SK-N-SH (cell line): ENCODE data around the gene USP31. TPM values are rescaled to one million over a fixed set of nuclear protein-coding genes. Genes with fewer than 3 reads are reported as not detected.

Source experiments
- CTCF ChIA-PET: fragments of 300-600, 350-600 bp; formaldehyde crosslinking; extraction: SDS; loops from one replicate; lab custom pipeline; 2021; lab: Yijun Ruan, JAX
- POLR2A ChIA-PET: fragments of 350-600 bp; sonication (Branson Sonifier 250); formaldehyde crosslinking; extraction: SDS; loops from one replicate; lab custom pipeline; 2020; ENCODE audit warnings: antibody characterized with exemption, inconsistent platforms; lab: Yijun Ruan, JAX
- DNase-seq: peaks from one replicate; pipeline ENCODE4 v3.0.0; 2012
- H2AFZ ChIP-seq: fragments of 200-600 bp; sonication (generic); 2 replicates; pipeline ENCODE4 v1.8.1; 2016; ENCODE audit warnings: antibody characterized with exemption, mild to moderate bottlenecking, low read depth
- H3F3A ChIP-seq: fragments of 200-600 bp; sonication (generic); replicated peaks from 2 replicates; pipeline ENCODE3; 2016; ENCODE audit warnings: antibody characterized with exemption, mild to moderate bottlenecking; ENCODE audit not compliant: insufficient read depth
- H3K27ac ChIP-seq, 2 experiments: fragments of 200-500 bp in 1 of 2; fragments of 200-600 bp in 1 of 2; sonication (Bioruptor generic) in 1 of 2; sonication (generic), shearing (Covaris generic) in 1 of 2; 2 replicates each; pipeline versions ENCODE4 v1.5.1 to v1.6.1; 2014 to 2016; ENCODE audit warnings: low read depth in 2 of 2, inconsistent platforms in 1 of 2, low read length in 1 of 2, mild to moderate bottlenecking in 1 of 2, mixed read lengths in 1 of 2
- H3K27me3 ChIP-seq: fragments of 200-600 bp; sonication (generic), shearing (Covaris generic); 2 replicates; pipeline ENCODE4 v1.6.1; 2016; ENCODE audit warnings: mixed run types; ENCODE audit not compliant: insufficient read depth
- H3K36me3 ChIP-seq, 2 experiments: fragments of 200-500 bp in 1 of 2; fragments of 200-600 bp in 1 of 2; sonication (Bioruptor generic) in 1 of 2; sonication (generic) in 1 of 2; replicated peaks in 1 of 2; 2 replicates each; pipeline versions ENCODE3 to v1.5.1; 2014 to 2016; ENCODE audit warnings: low read length in 1 of 2, mild to moderate bottlenecking in 1 of 2; ENCODE audit not compliant: insufficient read depth in 2 of 2, control insufficient read depth in 1 of 2
- H3K4me1 ChIP-seq, 2 experiments: fragments of 200-500 bp in 1 of 2; fragments of 200-600 bp in 1 of 2; sonication (Bioruptor generic) in 1 of 2; sonication (generic), shearing (Covaris generic) in 1 of 2; 2 replicates each; pipeline versions ENCODE4 v1.5.1 to v1.6.1; 2014 to 2016; ENCODE audit warnings: low read depth in 1 of 2, low read length in 1 of 2, mixed run types in 1 of 2; ENCODE audit not compliant: insufficient read depth in 2 of 2, control insufficient read depth in 1 of 2
- H3K4me2 ChIP-seq: fragments of 200-600 bp; sonication (generic), shearing (Covaris generic); 2 replicates; pipeline ENCODE4 v1.6.1; 2017; ENCODE audit warnings: mixed run types
- H3K4me3 ChIP-seq, 2 experiments: fragments of 200-500 bp in 1 of 2; fragments of 200-600 bp in 1 of 2; sonication (Bioruptor generic) in 1 of 2; sonication (generic), shearing (Covaris generic) in 1 of 2; 2 replicates each; pipeline versions ENCODE4 v1.5.1 to v1.8.1; 2014 to 2016; ENCODE audit warnings: low read depth in 2 of 2, inconsistent platforms in 1 of 2, low read length in 1 of 2, mild to moderate bottlenecking in 1 of 2, mixed read lengths in 1 of 2, moderate library complexity in 1 of 2
- H3K79me2 ChIP-seq: fragments of 200-600 bp; sonication (generic); 2 replicates; pipeline ENCODE4 v1.8.1; 2017; ENCODE audit warnings: mild to moderate bottlenecking; ENCODE audit not compliant: insufficient read depth
- H3K9ac ChIP-seq: fragments of 200-600 bp; sonication (generic); 2 replicates; pipeline ENCODE4 v1.6.1; 2017; ENCODE audit warnings: mixed run types
- H3K9me2 ChIP-seq: fragments of 200-600 bp; sonication (generic); 2 replicates; pipeline ENCODE4 v1.6.1; 2017; ENCODE audit warnings: mixed run types
- H3K9me3 ChIP-seq: fragments of 200-600 bp; sonication (generic); 2 replicates; pipeline ENCODE4 v1.6.1; 2017; ENCODE audit warnings: mixed run types, mild to moderate bottlenecking, moderate library complexity
- H4K20me1 ChIP-seq: fragments of 200-600 bp; sonication (generic); 2 replicates; pipeline ENCODE4 v1.6.1; 2017; ENCODE audit warnings: mild to moderate bottlenecking, mixed run types; ENCODE audit not compliant: insufficient read depth
- CHD2 ChIP-seq: fragments of 150-350 bp; IDR thresholded peaks from 2 replicates; pipeline ENCODE4 v1.6.1; 2018; ENCODE audit warnings: low read length; ENCODE audit not compliant: partially characterized antibody
- CTCF ChIP-seq: fragments of 200-600 bp; sonication (generic); IDR thresholded peaks from 2 replicates; pipeline ENCODE4 v1.6.1; 2017; ENCODE audit warnings: antibody characterized with exemption, mild to moderate bottlenecking, moderate library complexity
- FOSL2 ChIP-seq: IDR thresholded peaks from 2 replicates; pipeline ENCODE4 v1.4.0; 2012; ENCODE audit warnings: low read depth, mild to moderate bottlenecking, moderate library complexity, borderline replicate concordance
- FOXM1 ChIP-seq: IDR thresholded peaks from 2 replicates; pipeline ENCODE4 v1.4.0; 2012; ENCODE audit warnings: low read depth, mild to moderate bottlenecking
- IRF3 ChIP-seq: fragments of 150-350 bp; IDR thresholded peaks from 2 replicates; pipeline ENCODE4 v1.6.1; 2016; ENCODE audit warnings: mild to moderate bottlenecking, low read depth, low read length
- MXI1 ChIP-seq: IDR thresholded peaks from 2 replicates; pipeline ENCODE4 v1.6.1; 2012; ENCODE audit warnings: mild to moderate bottlenecking, low read depth, low read length, improper control_type of control experiment
- REST ChIP-seq: IDR thresholded peaks from 2 replicates; pipeline ENCODE4 v1.6.1; 2012; ENCODE audit warnings: mild to moderate bottlenecking, low read depth, low read length, moderate library complexity
- RFX5 ChIP-seq: IDR thresholded peaks from 2 replicates; pipeline ENCODE4 v1.6.1; 2012; ENCODE audit warnings: mild to moderate bottlenecking, improper control_type of control experiment, low read length
- SIN3A ChIP-seq: IDR thresholded peaks from 2 replicates; pipeline ENCODE4 v1.6.1; 2012; ENCODE audit warnings: low read depth, mild to moderate bottlenecking, low read length, moderate library complexity, borderline replicate concordance
- SMC3 ChIP-seq: IDR thresholded peaks from 2 replicates; pipeline ENCODE4 v1.6.1; 2012; ENCODE audit warnings: low read depth, low read length, improper control_type of control experiment
- TCF12 ChIP-seq: IDR thresholded peaks from 2 replicates; pipeline ENCODE4 v1.4.0; 2012
- YY1 ChIP-seq: IDR thresholded peaks from 2 replicates; pipeline ENCODE4 v1.4.0; 2012; ENCODE audit warnings: low read depth, mild to moderate bottlenecking
- WGBS: methylation state at CpG from one replicate; pipeline ENCODE4 v1.1.6; 2017; ENCODE audit warnings: low lambda C conversion rate; 5-methylcytosine and 5-hydroxymethylcytosine counted together
- polyA plus RNA-seq, 3 experiments: library from polyadenylated mRNA; depleted of rRNA; stranded (reverse); fragments of >200 nt; gene quantifications; 2 replicates each; pipeline ENCODE4 v1.2.3, GENCODE V29; 2012

Gene USP31
- polyA plus RNA-seq, 1 of the 3 experiments (the other 2 are of a cell fraction) = 3.2 TPM

GRCh38 chr16:23186171-23186570 is 36.9 kb upstream of the USP31 start:
- ChIA-PET POLR2A (no interaction called here), CTCF (interaction anchor here (1.2 to 9.7 kb wide), 3 partner anchors 22 to 249 kb away, joined by 3 to 290 read pairs (median 3); no protein-coding TSS in a partner anchor)
- Histone ChIP-seq H3K27me3 (peaks cover 36% of the 10 kb centered on the region), H3K79me2 (no peaks in the 10 kb centered on the region), H3K4me2 (no peak overlapping the region), H2AFZ (no peak overlapping the region), H3K36me3 (no peaks in the 10 kb centered on the region), H3F3A (no peaks in the 10 kb centered on the region), H3K9me3 (no peaks in the 10 kb centered on the region), H3K9ac (no peak overlapping the region), H3K9me2 (no peaks in the 10 kb centered on the region), H4K20me1 (no peaks in the 10 kb centered on the region), H3K4me1 (peaks cover 0 to 15% of the 10 kb centered on the region in 2 experiments; a peak in 1 of 4 replicates), H3K4me3 (no peak overlapping the region), H3K27ac (no peak overlapping the region)
- WGBS = 85% methylated on average over 17 of the region's 24 CpGs
- TF ChIP-seq SIN3A (no peak), IRF3 (no peak), REST (no peak), MXI1 (no peak), TCF12 (no peak), FOXM1 (no peak), YY1 (no peak), RFX5 (no peak), CTCF (no peak), CHD2 (no peak), SMC3 (no peak), FOSL2 (no peak)
- no peak for DNase-seq
